SK-N-SH (cell line): ENCODE data around the gene RAD51B. TPM values are rescaled to one million over a fixed set of nuclear protein-coding genes. Genes with fewer than 3 reads are reported as not detected.

Source experiments
- CTCF ChIA-PET: fragments of 300-600, 350-600 bp; formaldehyde crosslinking; extraction: SDS; loops from one replicate; lab custom pipeline; 2021; lab: Yijun Ruan, JAX
- POLR2A ChIA-PET: fragments of 350-600 bp; sonication (Branson Sonifier 250); formaldehyde crosslinking; extraction: SDS; loops from one replicate; lab custom pipeline; 2020; ENCODE audit warnings: antibody characterized with exemption, inconsistent platforms; lab: Yijun Ruan, JAX
- DNase-seq: peaks from one replicate; pipeline ENCODE4 v3.0.0; 2012
- H2AFZ ChIP-seq: fragments of 200-600 bp; sonication (generic); 2 replicates; pipeline ENCODE4 v1.8.1; 2016; ENCODE audit warnings: antibody characterized with exemption, mild to moderate bottlenecking, low read depth
- H3F3A ChIP-seq: fragments of 200-600 bp; sonication (generic); replicated peaks from 2 replicates; pipeline ENCODE3; 2016; ENCODE audit warnings: antibody characterized with exemption, mild to moderate bottlenecking; ENCODE audit not compliant: insufficient read depth
- H3K27ac ChIP-seq, 2 experiments: fragments of 200-500 bp in 1 of 2; fragments of 200-600 bp in 1 of 2; sonication (Bioruptor generic) in 1 of 2; sonication (generic), shearing (Covaris generic) in 1 of 2; 2 replicates each; pipeline versions ENCODE4 v1.5.1 to v1.6.1; 2014 to 2016; ENCODE audit warnings: low read depth in 2 of 2, inconsistent platforms in 1 of 2, low read length in 1 of 2, mild to moderate bottlenecking in 1 of 2, mixed read lengths in 1 of 2
- H3K27me3 ChIP-seq: fragments of 200-600 bp; sonication (generic), shearing (Covaris generic); 2 replicates; pipeline ENCODE4 v1.6.1; 2016; ENCODE audit warnings: mixed run types; ENCODE audit not compliant: insufficient read depth
- H3K36me3 ChIP-seq, 2 experiments: fragments of 200-500 bp in 1 of 2; fragments of 200-600 bp in 1 of 2; sonication (Bioruptor generic) in 1 of 2; sonication (generic) in 1 of 2; replicated peaks in 1 of 2; 2 replicates each; pipeline versions ENCODE3 to v1.5.1; 2014 to 2016; ENCODE audit warnings: low read length in 1 of 2, mild to moderate bottlenecking in 1 of 2; ENCODE audit not compliant: insufficient read depth in 2 of 2, control insufficient read depth in 1 of 2
- H3K4me1 ChIP-seq, 2 experiments: fragments of 200-500 bp in 1 of 2; fragments of 200-600 bp in 1 of 2; sonication (Bioruptor generic) in 1 of 2; sonication (generic), shearing (Covaris generic) in 1 of 2; 2 replicates each; pipeline versions ENCODE4 v1.5.1 to v1.6.1; 2014 to 2016; ENCODE audit warnings: low read depth in 1 of 2, low read length in 1 of 2, mixed run types in 1 of 2; ENCODE audit not compliant: insufficient read depth in 2 of 2, control insufficient read depth in 1 of 2
- H3K4me2 ChIP-seq: fragments of 200-600 bp; sonication (generic), shearing (Covaris generic); 2 replicates; pipeline ENCODE4 v1.6.1; 2017; ENCODE audit warnings: mixed run types
- H3K4me3 ChIP-seq, 2 experiments: fragments of 200-500 bp in 1 of 2; fragments of 200-600 bp in 1 of 2; sonication (Bioruptor generic) in 1 of 2; sonication (generic), shearing (Covaris generic) in 1 of 2; 2 replicates each; pipeline versions ENCODE4 v1.5.1 to v1.8.1; 2014 to 2016; ENCODE audit warnings: low read depth in 2 of 2, inconsistent platforms in 1 of 2, low read length in 1 of 2, mild to moderate bottlenecking in 1 of 2, mixed read lengths in 1 of 2, moderate library complexity in 1 of 2
- H3K79me2 ChIP-seq: fragments of 200-600 bp; sonication (generic); 2 replicates; pipeline ENCODE4 v1.8.1; 2017; ENCODE audit warnings: mild to moderate bottlenecking; ENCODE audit not compliant: insufficient read depth
- H3K9ac ChIP-seq: fragments of 200-600 bp; sonication (generic); 2 replicates; pipeline ENCODE4 v1.6.1; 2017; ENCODE audit warnings: mixed run types
- H3K9me2 ChIP-seq: fragments of 200-600 bp; sonication (generic); 2 replicates; pipeline ENCODE4 v1.6.1; 2017; ENCODE audit warnings: mixed run types
- H3K9me3 ChIP-seq: fragments of 200-600 bp; sonication (generic); 2 replicates; pipeline ENCODE4 v1.6.1; 2017; ENCODE audit warnings: mixed run types, mild to moderate bottlenecking, moderate library complexity
- H4K20me1 ChIP-seq: fragments of 200-600 bp; sonication (generic); 2 replicates; pipeline ENCODE4 v1.6.1; 2017; ENCODE audit warnings: mild to moderate bottlenecking, mixed run types; ENCODE audit not compliant: insufficient read depth
- CTCF ChIP-seq: fragments of 200-600 bp; sonication (generic); IDR thresholded peaks from 2 replicates; pipeline ENCODE4 v1.6.1; 2017; ENCODE audit warnings: antibody characterized with exemption, mild to moderate bottlenecking, moderate library complexity
- ELF1 ChIP-seq: IDR thresholded peaks from 2 replicates; pipeline ENCODE4 v1.4.0; 2012
- EP300 ChIP-seq, 2 experiments: IDR thresholded peaks; 2 replicates each; pipeline versions ENCODE4 v1.4.0 to v1.6.1; 2012; ENCODE audit warnings: borderline replicate concordance in 1 of 2, low read depth in 1 of 2, low read length in 1 of 2
- IRF3 ChIP-seq: fragments of 150-350 bp; IDR thresholded peaks from 2 replicates; pipeline ENCODE4 v1.6.1; 2016; ENCODE audit warnings: mild to moderate bottlenecking, low read depth, low read length
- MAX ChIP-seq: IDR thresholded peaks from 2 replicates; pipeline ENCODE4 v1.4.0; 2012; ENCODE audit warnings: low read depth
- MXI1 ChIP-seq: IDR thresholded peaks from 2 replicates; pipeline ENCODE4 v1.6.1; 2012; ENCODE audit warnings: mild to moderate bottlenecking, low read depth, low read length, improper control_type of control experiment
- NFIC ChIP-seq: IDR thresholded peaks from 2 replicates; pipeline ENCODE4 v1.4.0; 2012; ENCODE audit warnings: borderline replicate concordance
- NRF1 ChIP-seq: IDR thresholded peaks from 2 replicates; pipeline ENCODE4 v1.6.1; 2012; ENCODE audit warnings: low read depth, mild to moderate bottlenecking, low read length
- RAD21 ChIP-seq: IDR thresholded peaks from 2 replicates; pipeline ENCODE4 v1.6.1; 2012; ENCODE audit warnings: mild to moderate bottlenecking, low read length
- RCOR1 ChIP-seq: fragments of 150-350 bp; IDR thresholded peaks from 2 replicates; pipeline ENCODE4 v1.6.1; 2017; ENCODE audit warnings: antibody characterized with exemption, low read length
- RFX5 ChIP-seq: IDR thresholded peaks from 2 replicates; pipeline ENCODE4 v1.6.1; 2012; ENCODE audit warnings: mild to moderate bottlenecking, improper control_type of control experiment, low read length
- RXRA ChIP-seq: IDR thresholded peaks from 2 replicates; pipeline ENCODE4 v1.4.0; 2012; ENCODE audit warnings: low read depth, mild to moderate bottlenecking, borderline replicate concordance
- SIN3A ChIP-seq: IDR thresholded peaks from 2 replicates; pipeline ENCODE4 v1.6.1; 2012; ENCODE audit warnings: low read depth, mild to moderate bottlenecking, low read length, moderate library complexity, borderline replicate concordance
- SMC3 ChIP-seq: IDR thresholded peaks from 2 replicates; pipeline ENCODE4 v1.6.1; 2012; ENCODE audit warnings: low read depth, low read length, improper control_type of control experiment
- TAF1 ChIP-seq: IDR thresholded peaks from 2 replicates; pipeline ENCODE4 v1.6.1; 2012; ENCODE audit warnings: low read depth, mild to moderate bottlenecking, low read length, moderate library complexity, borderline replicate concordance
- TCF12 ChIP-seq: IDR thresholded peaks from 2 replicates; pipeline ENCODE4 v1.4.0; 2012
- USF2 ChIP-seq: fragments of 150-350 bp; IDR thresholded peaks from 2 replicates; pipeline ENCODE4 v1.6.1; 2017; ENCODE audit warnings: antibody characterized with exemption, low read length, low read depth, borderline replicate concordance
- WGBS: methylation state at CpG from one replicate; pipeline ENCODE4 v1.1.6; 2017; ENCODE audit warnings: low lambda C conversion rate; 5-methylcytosine and 5-hydroxymethylcytosine counted together
- polyA plus RNA-seq, 3 experiments: library from polyadenylated mRNA; depleted of rRNA; stranded (reverse); fragments of >200 nt; gene quantifications; 2 replicates each; pipeline ENCODE4 v1.2.3, GENCODE V29; 2012

Gene RAD51B
- polyA plus RNA-seq, 1 of the 3 experiments (the other 2 are of a cell fraction), result 6.0 TPM

- ChIA-PET POLR2A (no interaction called here), CTCF (no interaction called here)
- no peak overlapping the region for H3K27ac ChIP-seq
- no peaks in the 10 kb centered on the region for H3K36me3 ChIP-seq
- no peaks in the 10 kb centered on the region; a peak in 2 of 4 replicates for H3K4me1 ChIP-seq
- H3K9me2 ChIP-seq, result no peaks in the 10 kb centered on the region
- no peak overlapping the region for H3K4me2 ChIP-seq
- no peaks in the 10 kb centered on the region for H3F3A ChIP-seq
- DNase-seq, result no peak
- H2AFZ ChIP-seq, result no peak overlapping the region
- H3K79me2 ChIP-seq, result no peaks in the 10 kb centered on the region
- no peaks in the 10 kb centered on the region for H4K20me1 ChIP-seq
- H3K4me3 ChIP-seq, result no peak overlapping the region
- no peak overlapping the region for H3K9ac ChIP-seq
- no peaks in the 10 kb centered on the region for H3K9me3 ChIP-seq
- H3K27me3 ChIP-seq, result no peaks in the 10 kb centered on the region
- WGBS, result 88% methylated on average over 2 of the region's 2 CpGs
- TF ChIP-seq RAD21 (no peak), IRF3 (no peak), RCOR1 (no peak), RXRA (no peak), RFX5 (no peak), USF2 (no peak), EP300 (IDR thresholded peaks at IDR 0.05; ENCODE audit: borderline replicate concordance in 1 of 2, low read depth in 1 of 2, low read length in 1 of 2) (no peak), CTCF (no peak), NFIC (no peak), SIN3A (no peak)
These were observed 604.1 kb downstream of the RAD51B start for GRCh38 chr14:68423686-68424085.

GRCh38 chr14:68424443-68425172, 605.0 kb downstream of the RAD51B start:
- Histone ChIP-seq H3K9me3 (no peaks in the 10 kb centered on the region), H3K4me1 (no peaks in the 10 kb centered on the region; a peak in 2 of 4 replicates), H3K27ac (no peak overlapping the region), H2AFZ (no peak overlapping the region), H3K9ac (no peak overlapping the region), H3K4me3 (no peak overlapping the region), H3F3A (no peaks in the 10 kb centered on the region), H4K20me1 (no peaks in the 10 kb centered on the region), H3K36me3 (no peaks in the 10 kb centered on the region), H3K4me2 (no peak overlapping the region), H3K79me2 (no peaks in the 10 kb centered on the region), H3K27me3 (no peaks in the 10 kb centered on the region), H3K9me2 (no peaks in the 10 kb centered on the region)
- ChIA-PET CTCF (no interaction called here), POLR2A (no interaction called here)
- DNase-seq, result no peak
- 50% methylated on average over 2 of the region's 2 CpGs for WGBS
- TF ChIP-seq EP300 (IDR thresholded peaks at IDR 0.05; ENCODE audit: borderline replicate concordance in 1 of 2, low read depth in 1 of 2, low read length in 1 of 2) (no peak), NRF1 (no peak), USF2 (no peak), MXI1 (no peak), CTCF (no peak), ELF1 (no peak), IRF3 (no peak), TCF12 (no peak), SMC3 (no peak), MAX (no peak), TAF1 (no peak), RCOR1 (no peak)
